ENCODE data around the gene NR2F6.
"Not testable (repeated sequence)": the region's sequence is repeated elsewhere in the genome, so short reads cannot be mapped to it uniquely, and the experiment has no call there.

Gene NR2F6

GRCh38 chr19:17245535-17245984 is at the start of gene NR2F6:
Gene NR2F6, minus strand, starts transcription at chr19:17245919. Its CDS starts 699 bp downstream, at chr19:17245220.
- DNase-seq (ENCODE audit: low read depth in 2 of 2), result no peak

- no peak for DNase-seq (ENCODE audit: low read depth in 2 of 2)
These were observed 48.6 kb upstream of the NR2F6 start for GRCh38 chr19:17294051-17294891.

GRCh38 chr19:17293605-17294004 is 47.9 kb upstream of the NR2F6 start:
- DNase-seq (ENCODE audit: low read depth in 2 of 2), result no peak

GRCh38 chr19:17292301-17293074 is 46.8 kb upstream of the NR2F6 start:
- peak; percentile 71 to 74 for DNase-seq (ENCODE audit: low read depth in 2 of 2)

GRCh38 chr19:17289489-17289888 is 43.8 kb upstream of the NR2F6 start:
- peak; percentile 68 to 69 for DNase-seq (ENCODE audit: low read depth in 2 of 2)

GRCh38 chr19:17286752-17287151 is 41.0 kb upstream of the NR2F6 start:
- DNase-seq (ENCODE audit: low read depth in 2 of 2), result no peak

GRCh38 chr19:17286263-17286662 is 40.5 kb upstream of the NR2F6 start:
- DNase-seq (ENCODE audit: low read depth in 2 of 2), result no peak

GRCh38 chr19:17285415-17286135 is 39.9 kb upstream of the NR2F6 start:
- DNase-seq (ENCODE audit: low read depth in 2 of 2), result no peak

GRCh38 chr19:17283504-17283996 is 37.8 kb upstream of the NR2F6 start:
- DNase-seq (ENCODE audit: low read depth in 2 of 2), result no peak

GRCh38 chr19:17282488-17283125 is 36.9 kb upstream of the NR2F6 start:
- DNase-seq (ENCODE audit: low read depth in 2 of 2), result peak in 1 of 2 experiments; percentile 42

GRCh38 chr19:17281391-17282304 is 35.9 kb upstream of the NR2F6 start, which contains the start of gene ANKLE1:
Gene ANKLE1, plus strand, starts transcription at chr19:17281901. Its CDS starts 20 bp downstream, at chr19:17281921.
- no peak for DNase-seq (ENCODE audit: low read depth in 2 of 2)

- DNase-seq (ENCODE audit: low read depth in 2 of 2), result no peak
These were observed 33.7 kb upstream of the NR2F6 start for GRCh38 chr19:17279436-17279835.

GRCh38 chr19:17275441-17276175 is 29.9 kb upstream of the NR2F6 start:
- DNase-seq (ENCODE audit: low read depth in 2 of 2), result no peak

GRCh38 chr19:17274892-17275291 is 29.2 kb upstream of the NR2F6 start:
- DNase-seq (ENCODE audit: low read depth in 2 of 2), result not testable (repeated sequence)

- no peak for DNase-seq (ENCODE audit: low read depth in 2 of 2)
These were observed 23.0 kb upstream of the NR2F6 start for GRCh38 chr19:17268754-17269153.

- peak; percentile 99 for DNase-seq (ENCODE audit: low read depth in 2 of 2)
These were observed 21.5 kb upstream of the NR2F6 start, which contains the start of gene BABAM1 for GRCh38 chr19:17266975-17267788. Gene BABAM1, plus strand, starts transcription at chr19:17267443. Its CDS starts 1,364 bp downstream, at chr19:17268807.

GRCh38 chr19:17266589-17266974 is 20.9 kb upstream of the NR2F6 start:
- DNase-seq (ENCODE audit: low read depth in 2 of 2), result no peak

GRCh38 chr19:17266026-17266425 is 20.3 kb upstream of the NR2F6 start:
- no peak for DNase-seq (ENCODE audit: low read depth in 2 of 2)

GRCh38 chr19:17264641-17264979 is 18.9 kb upstream of the NR2F6 start, which contains the start of gene USHBP1:
Gene USHBP1, minus strand, starts transcription at chr19:17264745. Its CDS starts 446 bp downstream, at chr19:17264299.
- DNase-seq (ENCODE audit: low read depth in 2 of 2), result no peak
